ENCODE results near the gene MUS81. TPM values are rescaled to one million over a fixed set of nuclear protein-coding genes. Genes with fewer than 3 reads are reported as not detected.

Gene MUS81
- total and polyA plus RNA-seq, 2 of the 13 experiments (the other 11 are each of a cell fraction or from before 2014, with no cell fraction given): 25.6 to 30.2 TPM

DNA sequence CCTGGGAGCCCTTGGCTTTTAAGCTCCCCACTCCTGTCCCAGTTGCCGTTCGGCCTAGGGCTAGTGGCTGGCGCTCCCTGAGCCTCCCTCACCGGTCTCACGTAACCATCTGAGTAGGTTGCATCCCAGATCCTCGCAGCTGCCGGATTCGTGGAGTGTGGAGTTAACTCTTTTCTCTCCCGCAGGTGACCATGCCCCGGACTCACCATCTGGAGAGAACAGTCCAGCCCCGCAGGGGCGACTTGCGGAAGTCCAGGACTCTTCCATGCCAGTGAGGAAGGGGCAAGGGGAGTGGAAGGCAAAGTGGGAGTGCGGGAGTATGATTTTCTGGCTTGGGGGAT lies 902 bp downstream of the MUS81 start (continued):
- TF ChIP-seq, protein P1, sequence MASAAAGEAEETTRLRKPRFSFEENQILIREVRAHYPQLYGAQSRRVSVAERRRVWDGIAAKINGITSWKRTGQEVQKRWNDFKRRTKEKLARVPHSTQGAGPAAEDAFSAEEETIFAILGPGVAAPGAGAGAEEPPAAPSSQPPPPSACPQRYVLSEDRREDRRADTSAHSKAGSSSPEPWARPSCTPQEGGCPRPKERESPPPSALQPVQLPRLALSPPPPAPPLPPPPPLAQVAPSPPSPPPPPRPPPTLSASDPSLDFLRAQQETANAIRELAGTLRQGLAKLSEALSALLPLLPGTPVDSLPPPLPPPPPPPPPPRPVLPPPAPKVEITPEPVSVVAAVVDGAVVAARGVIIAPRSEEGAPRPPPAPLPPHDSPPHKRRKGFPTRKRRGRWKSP (CRISPR knock-in tag; IDR thresholded peaks at IDR 0.05): no peak
- TF ChIP-seq, protein P2, sequence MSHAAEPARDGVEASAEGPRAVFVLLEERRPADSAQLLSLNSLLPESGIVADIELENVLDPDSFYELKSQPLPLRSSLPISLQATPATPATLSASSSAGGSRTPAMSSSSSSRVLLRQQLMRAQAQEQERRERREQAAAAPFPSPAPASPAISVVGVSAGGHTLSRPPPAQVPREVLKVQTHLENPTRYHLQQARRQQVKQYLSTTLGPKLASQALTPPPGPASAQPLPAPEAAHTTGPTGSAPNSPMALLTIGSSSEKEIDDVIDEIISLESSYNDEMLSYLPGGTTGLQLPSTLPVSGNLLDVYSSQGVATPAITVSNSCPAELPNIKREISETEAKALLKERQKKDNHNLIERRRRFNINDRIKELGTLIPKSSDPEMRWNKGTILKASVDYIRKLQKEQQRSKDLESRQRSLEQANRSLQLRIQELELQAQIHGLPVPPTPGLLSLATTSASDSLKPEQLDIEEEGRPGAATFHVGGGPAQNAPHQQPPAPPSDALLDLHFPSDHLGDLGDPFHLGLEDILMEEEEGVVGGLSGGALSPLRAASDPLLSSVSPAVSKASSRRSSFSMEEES (CRISPR knock-in tag; IDR thresholded peaks at IDR 0.05): no peak
- 0 out of 2 replicates have a peak, but pooled peaks have one; percentile 30 for TF ChIP-seq ZNF441 (CRISPR knock-in tag; IDR thresholded peaks at IDR 0.05; ENCODE audit: borderline replicate concordance)

DNA sequence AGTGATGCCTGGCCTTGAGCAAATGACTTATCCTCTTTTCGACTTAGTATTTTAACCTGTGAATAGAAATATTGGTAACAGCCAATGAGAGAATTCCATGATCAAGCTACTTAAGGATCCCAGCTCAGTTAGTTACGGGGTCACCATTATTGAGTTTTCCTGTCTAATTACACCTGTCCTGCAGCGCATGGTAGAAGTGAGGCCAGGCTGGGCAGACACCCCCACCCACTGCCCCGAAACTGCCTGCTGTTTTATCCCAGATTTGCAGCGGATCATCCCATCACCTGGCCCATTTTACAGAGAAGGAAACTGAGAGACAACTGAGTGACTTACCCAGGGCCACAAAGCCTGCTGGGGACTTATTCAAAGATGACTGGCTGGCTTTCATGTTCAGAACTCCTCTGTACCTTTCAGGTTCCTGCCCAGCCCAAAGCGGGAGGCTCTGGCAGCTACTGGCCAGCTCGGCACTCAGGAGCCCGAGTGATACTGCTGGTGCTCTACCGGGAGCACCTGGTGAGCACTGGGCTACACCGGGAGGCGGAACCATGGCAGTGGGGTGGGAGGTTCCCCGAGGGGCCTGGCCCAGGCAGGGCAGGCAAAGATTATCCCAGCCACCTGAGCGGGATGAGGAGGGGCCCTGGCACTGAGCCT lies 1.4 kb downstream of the MUS81 start:
- H3K4me1 ChIP-seq (ENCODE audit: insufficient read depth, low read length): peaks cover 29% of the 10 kb centered on the region
- DNase-seq (ENCODE audit: low spot score) (no peak), FAIRE-seq (no peak), ATAC-seq (no peak)
- no peak overlapping the region for H2AFZ ChIP-seq (ENCODE audit: low read length)
- ChIA-PET CTCF (ENCODE audit: low intra/inter-chr PET ratio, low total read pairs) (interaction anchor here (1.4 to 1.9 kb wide), 3 partner anchors 23 to 150 kb away, joined by 3 to 7 read pairs (median 6); no protein-coding TSS in a partner anchor), POLR2A (interaction anchor here (0.7 to 5.4 kb wide), 5 partner anchors 9 to 141 kb away, joined by 3 to 81 read pairs (median 20); partner anchors contain the start of genes BANF1, CCDC85B, EFEMP2 and EIF1AD)
- peak overlapping the region; percentile 100 for H3K4me2 ChIP-seq (ENCODE audit: low read depth, low read length)
- WGBS (ENCODE audit: low lambda C conversion rate): 84% methylated on average over 10 of the region's 13 CpGs
- no peaks in the 10 kb centered on the region for H3K9me3 ChIP-seq (ENCODE audit: low read length)
- H3K27me3 ChIP-seq (ENCODE audit: control insufficient read depth in 1 of 2, insufficient read depth in 2 of 2, low read length in 2 of 2): no peaks in the 10 kb centered on the region; a peak in 1 of 5 replicates
- H4K20me1 ChIP-seq (ENCODE audit: insufficient read depth, low read length): peaks cover 10% of the 10 kb centered on the region
- intact Hi-C loops (cut with micrococcal nuclease; ENCODE audit: unreplicated experiment) (no loop called here), in situ Hi-C loops (cut with HindIII; ENCODE audit: extremely low pct_ligation_motif_present, low pct_unique_long_range_greater_than_20kb) (no loop called here)
- no TSS peak for BruUV-seq (replicated peaks)
- H3K79me2 ChIP-seq (ENCODE audit: insufficient read depth, low read length): peaks cover 21% of the 10 kb centered on the region
- H3K36me3 ChIP-seq (replicated peaks in 1 of 2; ENCODE audit: control insufficient read depth in 1 of 2, insufficient read depth in 2 of 2, low read length in 2 of 2): peaks cover 14 to 41% of the 10 kb centered on the region in 2 experiments; a peak in 4 of 5 replicates
- TF ChIP-seq KLF15 (CRISPR knock-in tag; IDR thresholded peaks at IDR 0.05; ENCODE audit: borderline replicate concordance) (no peak), ZNF263 (CRISPR knock-in tag; IDR thresholded peaks at IDR 0.05) (peak; percentile 69), SRSF1 (optimal IDR thresholded peaks at IDR 0.05; ENCODE audit: low read depth, low read length) (no peak), ZSCAN25 (CRISPR knock-in tag; IDR thresholded peaks at IDR 0.05) (no peak), ZNF629 (CRISPR knock-in tag; conservative IDR thresholded peaks at IDR 0.05) (peak; percentile 51; the same call in 1 of the 2 replicates), SP1 (IDR thresholded peaks at IDR 0.05) (no peak), SP1 (CRISPR knock-in tag; IDR thresholded peaks at IDR 0.05) (no peak), ATAD3A (CRISPR knock-in tag; IDR thresholded peaks at IDR 0.05) (no peak), HIVEP1 (CRISPR knock-in tag; IDR thresholded peaks at IDR 0.05) (no peak), AHR (CRISPR knock-in tag; IDR thresholded peaks at IDR 0.05) (0 out of 2 replicates have a peak, but pooled peaks have one; percentile 34)
- H3K27ac ChIP-seq (ENCODE audit: extremely low read length, insufficient read depth, low read length): peak overlapping the region; percentile 90
- peak overlapping the region; percentile 89 for H3K9ac ChIP-seq (ENCODE audit: insufficient read depth, low read depth, low read length)
- peak overlapping the region; percentile 80 to 99 (median 89) for H3K4me3 ChIP-seq (replicated peaks in 1 of 3; ENCODE audit: insufficient read depth in 1 of 3, low read depth in 2 of 3, low read length in 3 of 3)

Measured in HepG2 (cell line).